GM10847 (cell line): ENCODE data around the gene NLE1.

Source experiments
- POLR2A ChIP-seq: IDR thresholded peaks from 2 replicates; pipeline ENCODE4 v1.6.1; 2011; ENCODE audit not compliant: insufficient read length; ENCODE audit errors: extremely low read depth

Gene NLE1

GRCh38 chr17:35116845-35117244 is 25.3 kb downstream of the NLE1 start:
- TF ChIP-seq POLR2A = no peak

- no peak for TF ChIP-seq POLR2A
Measured at GRCh38 chr17:35104844-35105450, 37.2 kb downstream of the NLE1 start.

GRCh38 chr17:35103271-35103670 is 38.8 kb downstream of the NLE1 start:
- no peak for TF ChIP-seq POLR2A

- no peak for TF ChIP-seq POLR2A
Measured at GRCh38 chr17:35101725-35102124, 40.4 kb downstream of the NLE1 start.

DNA sequence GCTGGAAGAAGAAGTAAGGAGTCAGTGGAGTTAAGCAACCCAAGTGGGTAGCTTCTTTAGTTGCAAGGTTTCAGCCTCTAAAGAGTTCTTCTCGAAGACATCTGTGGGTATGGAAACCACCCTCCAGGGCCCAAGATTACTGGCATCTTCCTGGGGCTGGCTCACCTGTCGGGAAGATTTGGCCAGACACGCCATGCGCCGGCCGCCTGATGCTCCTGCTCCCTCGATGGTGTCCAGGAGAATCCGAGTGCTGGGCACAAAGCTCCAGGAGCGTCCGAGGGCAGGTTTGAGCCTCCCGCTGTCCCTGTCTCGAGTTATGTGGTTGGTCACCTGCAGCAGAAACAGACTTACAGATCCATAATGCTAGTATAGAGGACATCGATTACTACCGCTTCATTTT is 41.1 kb downstream of the NLE1 start:
- TF ChIP-seq POLR2A = no peak

DNA sequence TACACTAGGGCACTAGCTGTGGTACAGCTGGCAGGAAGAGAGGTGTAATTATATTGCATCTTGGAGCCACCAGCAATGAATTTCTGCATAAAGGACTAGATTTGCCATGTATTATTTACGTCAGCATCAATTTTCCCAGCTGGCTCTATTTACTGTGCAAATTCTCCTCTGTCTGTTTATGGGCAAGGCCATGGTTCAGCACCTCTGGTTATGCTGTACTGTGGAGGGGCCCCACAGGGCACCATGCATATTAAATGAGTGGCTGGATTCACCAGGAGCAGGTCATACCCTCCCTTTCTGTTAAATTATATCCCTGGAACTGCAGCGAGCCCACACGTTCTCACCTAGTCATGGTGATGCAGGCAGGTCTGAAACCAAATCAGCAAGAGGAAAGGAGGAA is 42.2 kb downstream of the NLE1 start:
- TF ChIP-seq POLR2A = no peak

DNA sequence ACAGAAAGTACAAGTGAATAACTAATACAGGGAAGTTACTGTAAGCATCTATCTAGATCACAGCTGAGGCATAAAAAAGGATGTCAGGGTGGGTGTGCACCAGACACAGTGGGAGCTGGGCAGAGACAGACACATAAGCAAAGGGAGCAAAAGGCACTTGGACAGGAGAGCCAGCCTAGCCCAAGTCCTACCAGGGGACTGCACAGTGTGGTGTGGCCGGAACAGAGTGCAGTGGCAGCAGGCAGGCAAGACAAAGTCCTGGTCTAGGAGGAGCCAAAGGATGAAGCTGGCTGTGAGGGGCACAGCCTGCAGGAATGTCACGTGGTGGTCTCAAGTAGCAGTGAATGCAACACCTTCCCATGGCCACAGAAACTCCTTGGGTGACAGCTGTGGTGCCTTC is 44.3 kb downstream of the NLE1 start:
- TF ChIP-seq POLR2A = no peak

DNA sequence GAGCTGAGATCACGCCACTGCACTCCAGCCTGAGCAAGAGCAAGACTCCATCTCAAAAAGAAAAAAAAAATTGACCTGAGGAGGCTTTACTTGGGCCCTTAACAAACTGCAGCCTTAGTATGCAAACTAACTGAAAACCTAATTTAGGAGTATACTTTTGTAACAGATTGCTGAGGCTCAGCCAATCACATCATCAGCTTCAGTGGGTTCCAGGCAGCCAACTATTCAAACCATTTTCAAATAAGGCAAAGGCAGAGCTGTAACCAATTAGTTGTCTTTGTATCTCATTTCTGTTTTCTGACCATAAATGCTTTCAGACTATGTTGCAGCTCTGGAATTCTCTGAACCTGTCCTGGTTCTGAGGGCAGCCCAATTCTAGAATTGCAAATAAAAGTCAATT is 46.4 kb downstream of the NLE1 start:
- no peak for TF ChIP-seq POLR2A

DNA sequence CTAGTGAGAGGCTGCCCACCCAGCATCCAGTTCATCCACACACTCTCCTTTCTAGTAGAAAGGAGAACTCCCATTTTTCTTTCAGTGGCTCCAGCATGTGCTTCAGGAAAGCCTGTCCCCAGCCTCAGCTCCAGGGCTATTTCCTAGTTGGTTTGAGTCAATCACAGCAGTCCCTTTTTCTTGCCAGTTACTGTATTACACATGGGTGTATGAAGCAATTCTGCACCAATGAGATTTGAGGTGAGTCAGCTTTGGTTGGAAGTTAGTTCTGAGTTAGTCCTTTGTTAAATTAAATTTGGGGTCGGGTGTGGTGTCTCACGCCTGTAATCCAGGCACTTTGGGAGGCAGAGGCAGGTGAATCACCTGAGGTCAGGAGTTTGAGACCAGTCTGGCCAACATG is 47.2 kb downstream of the NLE1 start:
- no peak for TF ChIP-seq POLR2A

- no peak for TF ChIP-seq POLR2A
Measured at GRCh38 chr17:35089586-35090296, 52.4 kb downstream of the NLE1 start.

- TF ChIP-seq POLR2A = peak; percentile 35
Measured at GRCh38 chr17:35088881-35089585, 53.1 kb downstream of the NLE1 start.

DNA sequence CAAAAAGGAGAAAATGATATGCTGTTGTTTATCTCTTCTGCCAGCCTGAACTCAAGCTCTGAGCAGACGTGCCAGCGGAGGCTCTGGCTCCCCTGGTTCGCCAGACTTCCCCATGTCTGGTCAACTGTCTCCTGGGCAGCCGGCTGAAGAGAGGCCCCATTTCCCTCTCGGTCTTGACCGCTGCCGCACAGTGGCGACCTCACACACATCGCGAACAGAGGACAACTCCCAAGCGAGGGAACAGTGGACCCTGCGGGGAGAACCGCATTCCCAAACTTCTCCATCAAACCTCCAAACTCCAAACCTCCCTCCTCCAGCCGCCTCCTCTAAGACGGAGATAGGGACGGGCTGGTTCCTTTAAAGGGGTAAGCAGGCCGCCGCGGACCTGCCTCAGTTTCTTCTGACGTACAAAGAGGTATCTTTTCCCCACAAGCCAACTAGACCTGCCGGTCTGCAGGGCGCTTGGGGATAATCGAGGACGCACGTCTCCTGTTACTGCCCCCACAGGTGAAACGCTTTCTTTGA is 53.7 kb downstream of the NLE1 start:
- TF ChIP-seq POLR2A = no peak

DNA sequence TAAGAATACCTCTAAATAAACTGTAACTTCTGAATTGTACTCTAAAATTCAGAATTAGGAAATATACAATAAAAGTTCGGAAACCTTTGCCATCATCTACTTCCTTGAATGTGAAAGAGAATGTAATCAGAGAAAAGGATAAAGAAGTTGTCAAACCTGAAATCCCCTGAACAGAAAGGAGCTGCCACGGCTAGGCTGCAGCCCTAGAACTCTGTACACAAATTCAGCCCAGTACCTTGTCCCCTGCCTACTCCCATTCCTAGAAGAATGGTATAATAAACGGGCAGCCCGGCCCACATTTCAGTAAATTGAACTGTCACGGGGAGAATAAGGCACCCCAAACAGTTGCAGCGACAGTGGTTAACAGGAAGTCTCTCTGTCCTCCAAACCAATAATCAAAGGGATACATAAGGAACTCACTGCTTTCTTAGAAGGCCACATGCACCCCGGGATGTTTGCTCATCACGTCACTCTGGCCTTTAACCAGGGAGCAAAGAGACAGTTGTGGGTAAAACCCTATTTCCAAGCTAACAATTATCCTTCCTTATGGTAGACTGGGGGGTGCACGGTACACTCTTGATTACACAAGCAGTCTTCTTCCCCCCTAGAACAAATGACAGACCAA is 54.3 kb downstream of the NLE1 start:
- TF ChIP-seq POLR2A = no peak

DNA sequence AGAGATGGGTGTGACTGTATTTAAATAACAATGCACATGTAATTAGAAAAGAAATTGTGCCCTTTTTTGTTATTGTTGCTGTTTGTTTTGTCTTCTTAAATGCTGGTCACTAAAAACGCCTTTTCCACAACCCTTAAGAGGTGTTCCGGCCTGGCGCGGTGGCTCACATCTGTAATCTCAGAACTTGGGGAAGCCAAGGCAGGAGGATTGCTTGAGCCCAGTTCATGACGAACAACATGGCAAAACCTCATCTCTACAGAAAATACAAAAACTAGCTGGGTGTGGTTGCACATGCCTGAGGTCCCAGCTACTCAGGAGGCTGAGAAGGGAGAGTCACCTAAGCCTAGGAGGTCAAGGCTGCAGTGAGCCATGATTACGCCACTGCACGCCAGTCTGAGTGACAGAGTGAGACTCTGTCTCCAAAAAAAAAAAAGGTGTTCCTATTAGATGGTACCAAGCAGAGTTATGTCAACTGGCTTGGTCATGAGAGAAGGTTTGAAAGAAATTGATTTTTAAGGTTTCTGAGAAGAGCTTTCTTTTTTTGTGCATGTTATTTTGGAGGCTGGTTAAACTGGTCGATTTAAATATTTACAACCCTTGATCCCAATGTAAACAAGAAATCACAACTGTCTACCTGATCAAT is 55.1 kb downstream of the NLE1 start:
- TF ChIP-seq POLR2A = no peak

DNA sequence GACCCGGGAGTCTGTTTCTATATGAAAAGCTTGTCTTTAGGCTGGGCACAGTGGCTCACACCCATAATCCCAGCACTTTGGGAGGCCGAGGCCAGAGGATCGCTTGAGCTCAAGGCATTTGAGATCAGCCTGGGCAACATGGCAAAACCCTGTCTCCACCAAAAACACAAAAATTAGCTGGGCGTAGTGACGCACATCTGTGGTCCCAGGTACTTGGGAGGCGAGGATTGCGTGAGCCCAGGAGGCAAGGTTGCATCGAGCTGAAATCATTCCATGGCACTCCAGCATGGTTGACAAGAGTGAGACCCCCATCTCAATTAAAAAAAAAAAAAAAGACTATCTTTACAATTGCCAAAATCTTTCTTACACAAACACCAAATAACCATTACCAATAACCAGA is 55.9 kb downstream of the NLE1 start:
- TF ChIP-seq POLR2A = no peak

- TF ChIP-seq POLR2A = no peak
Measured at GRCh38 chr17:35084987-35085386, 57.1 kb downstream of the NLE1 start.

- TF ChIP-seq POLR2A = no peak
Measured at GRCh38 chr17:35083071-35083470, 59.0 kb downstream of the NLE1 start.
